Measurements from ENCODE around the gene ERC2. TPM values are rescaled to one million over a fixed set of nuclear protein-coding genes. Genes with fewer than 3 reads are reported as not detected.

Gene ERC2
- total RNA-seq, 1 experiment from 2014 or later: 0.90 TPM

DNA sequence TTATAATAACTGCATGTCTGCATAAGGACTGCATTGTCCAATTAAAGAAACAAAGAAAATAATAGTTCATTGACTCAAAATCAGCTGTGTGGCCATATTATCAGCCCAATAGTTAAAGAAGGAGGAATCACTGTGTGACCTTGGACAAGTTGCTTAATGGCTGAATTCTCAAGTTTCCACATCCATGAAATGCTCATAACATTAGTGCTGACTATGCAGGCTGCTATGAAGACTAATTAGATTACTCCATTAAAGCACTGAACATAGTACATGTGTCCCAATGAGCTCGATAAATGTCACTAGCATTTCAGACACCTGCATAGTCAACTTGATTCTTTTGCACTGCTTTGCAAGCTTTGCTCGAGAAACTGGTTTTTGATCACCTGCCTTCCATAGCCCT, 870.0 kb downstream of the ERC2 start:
- BruUV-seq (replicated peaks): no TSS peak
- CTCF ChIA-PET: no interaction called here
- H3K9me3 ChIP-seq (ENCODE audit: low read depth, low read length, poor library complexity, severe bottlenecking): no peaks in the 10 kb centered on the region

DNA sequence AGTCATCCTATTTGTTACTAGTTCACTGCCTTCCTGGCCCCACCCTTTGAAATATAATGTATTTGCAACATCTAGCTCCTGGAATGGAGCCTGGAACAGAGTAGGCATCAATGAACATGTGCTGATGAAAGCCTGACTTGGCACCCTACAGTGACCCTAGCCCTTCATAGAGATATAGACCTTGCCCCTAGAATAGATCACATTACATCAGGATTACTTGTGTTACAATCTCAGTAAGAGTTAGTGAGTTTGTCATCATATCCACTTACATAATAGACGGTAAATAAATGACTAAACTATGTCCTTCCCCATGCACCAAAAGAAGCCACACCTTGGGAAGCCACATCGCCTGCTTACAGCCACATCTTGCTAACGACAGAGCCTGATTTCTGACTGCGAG, 870.6 kb downstream of the ERC2 start:
- Histone ChIP-seq H3K4me1 (ENCODE audit: insufficient read depth, low read length, poor library complexity, severe bottlenecking) (no peaks in the 10 kb centered on the region), H3K36me3 (ENCODE audit: insufficient read depth, low read length, poor library complexity, severe bottlenecking) (no peaks in the 10 kb centered on the region), H3K27me3 (replicated peaks; ENCODE audit: insufficient read depth, low read depth, low read length, poor library complexity) (no peaks in the 10 kb centered on the region), H3K4me3 (ENCODE audit: low read depth, low read length, poor library complexity, severe bottlenecking) (no peak overlapping the region), H3K27ac (ENCODE audit: low read depth, low read length, poor library complexity, severe bottlenecking) (no peak overlapping the region), H3K9me3 (ENCODE audit: low read depth, low read length, poor library complexity, severe bottlenecking) (no peaks in the 10 kb centered on the region)
- CTCF ChIA-PET: no interaction called here
- TF ChIP-seq, protein P1, sequence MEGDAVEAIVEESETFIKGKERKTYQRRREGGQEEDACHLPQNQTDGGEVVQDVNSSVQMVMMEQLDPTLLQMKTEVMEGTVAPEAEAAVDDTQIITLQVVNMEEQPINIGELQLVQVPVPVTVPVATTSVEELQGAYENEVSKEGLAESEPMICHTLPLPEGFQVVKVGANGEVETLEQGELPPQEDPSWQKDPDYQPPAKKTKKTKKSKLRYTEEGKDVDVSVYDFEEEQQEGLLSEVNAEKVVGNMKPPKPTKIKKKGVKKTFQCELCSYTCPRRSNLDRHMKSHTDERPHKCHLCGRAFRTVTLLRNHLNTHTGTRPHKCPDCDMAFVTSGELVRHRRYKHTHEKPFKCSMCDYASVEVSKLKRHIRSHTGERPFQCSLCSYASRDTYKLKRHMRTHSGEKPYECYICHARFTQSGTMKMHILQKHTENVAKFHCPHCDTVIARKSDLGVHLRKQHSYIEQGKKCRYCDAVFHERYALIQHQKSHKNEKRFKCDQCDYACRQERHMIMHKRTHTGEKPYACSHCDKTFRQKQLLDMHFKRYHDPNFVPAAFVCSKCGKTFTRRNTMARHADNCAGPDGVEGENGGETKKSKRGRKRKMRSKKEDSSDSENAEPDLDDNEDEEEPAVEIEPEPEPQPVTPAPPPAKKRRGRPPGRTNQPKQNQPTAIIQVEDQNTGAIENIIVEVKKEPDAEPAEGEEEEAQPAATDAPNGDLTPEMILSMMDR (conservative IDR thresholded peaks at IDR 0.05; ENCODE audit: low read depth, low read length): no peak
- TF ChIP-seq EZH2 (IDR thresholded peaks at IDR 0.05; ENCODE audit: borderline replicate concordance, low read depth, low read length, poor library complexity, severe bottlenecking): no peak
- DNase-seq (ENCODE audit: low spot score): no peak
- no TSS peak for BruUV-seq (replicated peaks)
- intact Hi-C loops (cut with micrococcal nuclease; ENCODE audit: unreplicated experiment): no loop called here
- POLR2A ChIA-PET (ENCODE audit: low non-redundant PET): no interaction called here

More for the DNA sequence above, 870.0 kb downstream of the ERC2 start:
- intact Hi-C loops (cut with micrococcal nuclease; ENCODE audit: unreplicated experiment): no loop called here
- no peak overlapping the region for H3K4me3 ChIP-seq (ENCODE audit: low read depth, low read length, poor library complexity, severe bottlenecking)
- TF ChIP-seq, protein P1 (conservative IDR thresholded peaks at IDR 0.05; ENCODE audit: low read depth, low read length): no peak
- no peak for DNase-seq (ENCODE audit: low spot score)
- no peak overlapping the region for H3K27ac ChIP-seq (ENCODE audit: low read depth, low read length, poor library complexity, severe bottlenecking)
- POLR2A ChIA-PET (ENCODE audit: low non-redundant PET): no interaction called here
- H3K36me3 ChIP-seq (ENCODE audit: insufficient read depth, low read length, poor library complexity, severe bottlenecking): no peaks in the 10 kb centered on the region
- H3K4me1 ChIP-seq (ENCODE audit: insufficient read depth, low read length, poor library complexity, severe bottlenecking): no peaks in the 10 kb centered on the region
- H3K27me3 ChIP-seq (replicated peaks; ENCODE audit: insufficient read depth, low read depth, low read length, poor library complexity): no peaks in the 10 kb centered on the region

DNA sequence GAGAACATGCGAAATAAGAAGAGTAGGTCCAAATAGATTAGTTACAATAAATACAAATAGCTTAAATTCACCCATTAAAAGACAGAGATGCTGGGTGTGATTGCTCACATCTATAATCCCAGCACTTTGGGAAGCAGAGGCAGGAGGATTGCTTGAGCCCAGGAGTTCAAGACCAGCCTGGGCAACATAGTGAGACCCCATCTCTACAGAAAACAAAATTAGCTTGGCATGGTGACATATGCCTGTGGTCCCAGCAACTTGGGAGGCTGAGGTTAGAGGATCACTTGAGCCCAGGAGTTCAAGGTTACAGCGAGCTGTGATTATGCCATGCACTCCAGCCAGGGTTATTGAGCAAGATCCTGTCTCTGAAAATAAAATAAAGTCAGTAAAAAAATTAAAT, 872.1 kb downstream of the ERC2 start:
- no TSS peak for BruUV-seq (replicated peaks)
- intact Hi-C loops (cut with micrococcal nuclease; ENCODE audit: unreplicated experiment): no loop called here
- H3K27me3 ChIP-seq (replicated peaks; ENCODE audit: insufficient read depth, low read depth, low read length, poor library complexity): no peaks in the 10 kb centered on the region
- ChIA-PET POLR2A (ENCODE audit: low non-redundant PET) (no interaction called here), CTCF (no interaction called here)
- DNase-seq (ENCODE audit: low spot score): no peak
- H3K9me3 ChIP-seq (ENCODE audit: low read depth, low read length, poor library complexity, severe bottlenecking): no peaks in the 10 kb centered on the region
- H3K36me3 ChIP-seq (ENCODE audit: insufficient read depth, low read length, poor library complexity, severe bottlenecking): no peaks in the 10 kb centered on the region
- no peaks in the 10 kb centered on the region for H3K4me1 ChIP-seq (ENCODE audit: insufficient read depth, low read length, poor library complexity, severe bottlenecking)
- TF ChIP-seq EZH2 (IDR thresholded peaks at IDR 0.05; ENCODE audit: borderline replicate concordance, low read depth, low read length, poor library complexity, severe bottlenecking): no peak
- TF ChIP-seq, protein P1 (conservative IDR thresholded peaks at IDR 0.05; ENCODE audit: low read depth, low read length): no peak
- H3K4me3 ChIP-seq (ENCODE audit: low read depth, low read length, poor library complexity, severe bottlenecking): no peak overlapping the region
- no peak overlapping the region for H3K27ac ChIP-seq (ENCODE audit: low read depth, low read length, poor library complexity, severe bottlenecking)

Measured in A673 (cell line).